Neural cell (in vitro differentiated cells): Measurements from ENCODE around the gene PSPN. TPM values are rescaled to one million over a fixed set of nuclear protein-coding genes. Genes with fewer than 3 reads are reported as not detected.

Experiments
- H2AFZ ChIP-seq: fragments of 200-600, 300-800 bp; sonication (generic), shearing (Covaris generic); 2 replicates; pipeline ENCODE4 v1.6.0; 2014; ENCODE audit warnings: low read depth, mild to moderate bottlenecking, antibody characterized with exemption, low read length, moderate library complexity
- H3F3A ChIP-seq: fragments of 200-600 bp; shearing (Covaris generic); 2 replicates; pipeline ENCODE4 v1.6.1; 2016; ENCODE audit warnings: mild to moderate bottlenecking, moderate library complexity, mixed read lengths, antibody characterized with exemption, low read length; ENCODE audit not compliant: insufficient read depth, poor library complexity, severe bottlenecking
- H3K27ac ChIP-seq: fragments of 200-600, 300-800 bp; sonication (generic), shearing (Covaris generic); 2 replicates; pipeline ENCODE4 v1.5.1; 2014; ENCODE audit warnings: mild to moderate bottlenecking, low read length, moderate library complexity
- H3K27me3 ChIP-seq: fragments of 300-800, 200-600 bp; sonication (generic), shearing (Covaris generic); 2 replicates; pipeline ENCODE4 v1.6.0; 2014; ENCODE audit warnings: mild to moderate bottlenecking, low read depth, low read length, moderate library complexity; ENCODE audit not compliant: insufficient read depth
- H3K36me3 ChIP-seq: fragments of 300-800, 200-600 bp; sonication (generic), shearing (Covaris generic); 2 replicates; pipeline ENCODE4 v1.5.1; 2014; ENCODE audit warnings: mild to moderate bottlenecking, antibody characterized with exemption, low read length, moderate library complexity; ENCODE audit not compliant: insufficient read depth
- H3K4me2 ChIP-seq: fragments of 300-800, 200-600 bp; sonication (generic), shearing (Covaris generic); 2 replicates; pipeline ENCODE4 v1.6.0; 2014; ENCODE audit warnings: mild to moderate bottlenecking, low read length
- H3K4me3 ChIP-seq: fragments of 300-800, 200-600 bp; sonication (generic), shearing (Covaris generic); 2 replicates; pipeline ENCODE4 v1.5.1; 2014; ENCODE audit warnings: mild to moderate bottlenecking, low read length, moderate library complexity
- H3K79me2 ChIP-seq: fragments of 200-600 bp; shearing (Covaris generic); replicated peaks from 2 replicates; pipeline ENCODE4 v1.6.0; 2014; ENCODE audit warnings: mild to moderate bottlenecking, low read length, moderate library complexity; ENCODE audit not compliant: insufficient read depth
- H3K9ac ChIP-seq: fragments of 300-800, 200-600 bp; sonication (generic), shearing (Covaris generic); 2 replicates; pipeline ENCODE4 v1.6.1; 2016; ENCODE audit warnings: mild to moderate bottlenecking, low read length, mixed read lengths
- H3K9me2 ChIP-seq: fragments of 200-600 bp; shearing (Covaris generic); 2 replicates; pipeline ENCODE4 v1.6.1; 2016; ENCODE audit warnings: mild to moderate bottlenecking, low read length, mixed read lengths; ENCODE audit not compliant: insufficient read depth
- H3K9me3 ChIP-seq: fragments of 200-600, 300-800 bp; sonication (generic), shearing (Covaris generic); 2 replicates; pipeline ENCODE4 v1.6.1; 2016; ENCODE audit warnings: mild to moderate bottlenecking, mixed run types, low read length, moderate library complexity, mixed read lengths
- H4K20me1 ChIP-seq: fragments of 200-600 bp; shearing (Covaris generic); 2 replicates; pipeline ENCODE4 v1.6.1; 2016; ENCODE audit warnings: mild to moderate bottlenecking, mixed run types; ENCODE audit not compliant: insufficient read depth
- CTCF ChIP-seq: fragments of 450-650 bp; IDR thresholded peaks from 2 replicates; pipeline ENCODE4 v1.5.1; 2014; ENCODE audit warnings: antibody characterized with exemption, mild to moderate bottlenecking, moderate library complexity; ENCODE audit not compliant: poor library complexity, severe bottlenecking
- EP300 ChIP-seq: fragments of 450-650 bp; conservative IDR thresholded peaks from 2 replicates; pipeline ENCODE4 v1.6.1; 2014; ENCODE audit warnings: antibody characterized with exemption, mild to moderate bottlenecking, moderate library complexity; ENCODE audit not compliant: poor library complexity, severe bottlenecking
- EZH2 ChIP-seq: fragments of 200-600, 300-800 bp; shearing (Covaris generic), sonication (generic); IDR thresholded peaks from 2 replicates; pipeline ENCODE4 v1.6.1; 2014; ENCODE audit warnings: antibody characterized with exemption, low read length, borderline replicate concordance, mild to moderate bottlenecking; ENCODE audit not compliant: insufficient read depth, poor library complexity, severe bottlenecking
- MXI1 ChIP-seq: fragments of 450-650 bp; conservative IDR thresholded peaks from 2 replicates; pipeline ENCODE4 v1.6.1; 2014; ENCODE audit warnings: antibody characterized with exemption, mild to moderate bottlenecking; ENCODE audit not compliant: poor library complexity, severe bottlenecking
- POLR2AphosphoS5 ChIP-seq: IDR thresholded peaks from 2 replicates; pipeline ENCODE4 v1.6.1; 2012
- RAD21 ChIP-seq: fragments of 450-650 bp; conservative IDR thresholded peaks from 2 replicates; pipeline ENCODE4 v1.6.1; 2014; ENCODE audit warnings: antibody characterized with exemption, mild to moderate bottlenecking, moderate library complexity
- REST ChIP-seq: IDR thresholded peaks from 2 replicates; pipeline ENCODE4 v1.6.1; 2012; ENCODE audit warnings: borderline replicate concordance
- SMC3 ChIP-seq: fragments of 450-650 bp; conservative IDR thresholded peaks from 2 replicates; pipeline ENCODE4 v1.6.1; 2014; ENCODE audit warnings: antibody characterized with exemption, mild to moderate bottlenecking, moderate library complexity; ENCODE audit not compliant: poor library complexity
- TAF1 ChIP-seq: IDR thresholded peaks from 2 replicates; pipeline ENCODE4 v1.6.1; 2012; ENCODE audit warnings: low read depth
- polyA plus RNA-seq: library from polyadenylated mRNA; depleted of rRNA; stranded (reverse); fragments of >200 nt; gene quantifications from 2 replicates; pipeline ENCODE4 v1.2.3, GENCODE V29; 2014

Gene PSPN
- polyA plus RNA-seq, 1 donor from 2014 or later: 1.5 TPM

- Histone ChIP-seq H3K27me3 (no peaks in the 10 kb centered on the region), H2AFZ (no peak overlapping the region), H3K4me3 (no peak overlapping the region), H3K9me2 (no peaks in the 10 kb centered on the region), H3K27ac (no peak overlapping the region), H3K9me3 (no peaks in the 10 kb centered on the region), H3K36me3 (no peaks in the 10 kb centered on the region), H3F3A (no peaks in the 10 kb centered on the region), H4K20me1 (no peaks in the 10 kb centered on the region), H3K9ac (no peak overlapping the region), H3K4me2 (no peak overlapping the region), H3K79me2 (no peaks in the 10 kb centered on the region)
- TF ChIP-seq MXI1 (no peak), SMC3 (no peak), RAD21 (no peak), EZH2 (no peak), EP300 (no peak), CTCF (no peak), REST (no peak), POLR2AphosphoS5 (no peak), TAF1 (no peak)
These were observed 35.1 kb downstream of the PSPN start for GRCh38 chr19:6340493-6341201.

GRCh38 chr19:6334490-6335285 lies 41.0 kb downstream of the PSPN start:
- no peaks in the 10 kb centered on the region for H3K36me3 ChIP-seq
- no peaks in the 10 kb centered on the region for H3K9me3 ChIP-seq
- no peak overlapping the region for H3K27ac ChIP-seq
- H3K4me2 ChIP-seq: no peak overlapping the region
- H3K79me2 ChIP-seq: no peaks in the 10 kb centered on the region
- no peaks in the 10 kb centered on the region for H3K27me3 ChIP-seq
- H3K4me3 ChIP-seq: no peak overlapping the region
- no peaks in the 10 kb centered on the region for H4K20me1 ChIP-seq
- no peaks in the 10 kb centered on the region for H3F3A ChIP-seq
- no peak overlapping the region for H2AFZ ChIP-seq
- H3K9ac ChIP-seq: no peak overlapping the region
- no peaks in the 10 kb centered on the region for H3K9me2 ChIP-seq
- no peak for TF ChIP-seq CTCF
- no peak for TF ChIP-seq TAF1
- no peak for TF ChIP-seq EZH2
- no peak for TF ChIP-seq POLR2AphosphoS5
